HepG2 (cell line): ENCODE data around the gene NCOA1.

Experiments
- ELF1 ChIP-seq: sonication (generic); formaldehyde crosslinking; IDR thresholded peaks from 2 replicates; pipeline ENCODE4 v1.4.0; 2020; ENCODE audit warnings: missing genetic modification reagents
- FOSL1 ChIP-seq: sonication (generic); formaldehyde crosslinking; IDR thresholded peaks from 2 replicates; pipeline ENCODE4 v1.9.0; 2021; ENCODE audit warnings: missing genetic modification reagents, borderline replicate concordance
- HDAC2 ChIP-seq: sonication (generic); formaldehyde crosslinking; IDR thresholded peaks from 2 replicates; pipeline ENCODE4 v1.4.0; 2020; ENCODE audit warnings: missing genetic modification reagents
- KDM5B ChIP-seq: sonication (generic); formaldehyde crosslinking; IDR thresholded peaks from 2 replicates; pipeline ENCODE4 v1.4.0; 2020; ENCODE audit warnings: missing genetic modification reagents, mild to moderate bottlenecking, borderline replicate concordance
- TAF1 ChIP-seq: sonication (generic); formaldehyde crosslinking; IDR thresholded peaks from 2 replicates; pipeline ENCODE4 v1.4.0; 2020; ENCODE audit warnings: missing genetic modification reagents
- ZNF558 ChIP-seq: sonication (generic); formaldehyde crosslinking; IDR thresholded peaks from 2 replicates; pipeline ENCODE4 v1.9.0; 2022; ENCODE audit warnings: mild to moderate bottlenecking, missing genetic modification reagents, borderline replicate concordance
- ZNF776 ChIP-seq: sonication (generic); formaldehyde crosslinking; IDR thresholded peaks from 2 replicates; pipeline ENCODE4 v1.4.0; 2020; ENCODE audit warnings: mild to moderate bottlenecking, missing genetic modification reagents
- ZNF839 ChIP-seq: sonication (generic); formaldehyde crosslinking; IDR thresholded peaks from 2 replicates; pipeline ENCODE4 v1.4.0; 2020; ENCODE audit warnings: missing genetic modification reagents, mild to moderate bottlenecking, borderline replicate concordance
- TF ChIP-seq, protein P1 (sequence below): sonication (generic); formaldehyde crosslinking; IDR thresholded peaks from 2 replicates; pipeline ENCODE4 v1.4.0; 2020; ENCODE audit warnings: mild to moderate bottlenecking, missing genetic modification reagents, borderline replicate concordance
- TF ChIP-seq, protein P2 (sequence below): sonication (generic); formaldehyde crosslinking; IDR thresholded peaks from 2 replicates; pipeline ENCODE4 v1.5.0; 2020; ENCODE audit warnings: mild to moderate bottlenecking, missing genetic modification reagents, moderate library complexity
- TF ChIP-seq, protein P3 (sequence below): fragments of 450-650 bp; IDR thresholded peaks from 2 replicates; pipeline ENCODE4 v1.6.1; 2017; ENCODE audit warnings: mild to moderate bottlenecking
- TF ChIP-seq, protein P4 (sequence below): sonication (generic); formaldehyde crosslinking; conservative IDR thresholded peaks from 2 replicates; pipeline ENCODE4 v1.8.0; 2022; ENCODE audit warnings: missing genetic modification reagents

DNA sequence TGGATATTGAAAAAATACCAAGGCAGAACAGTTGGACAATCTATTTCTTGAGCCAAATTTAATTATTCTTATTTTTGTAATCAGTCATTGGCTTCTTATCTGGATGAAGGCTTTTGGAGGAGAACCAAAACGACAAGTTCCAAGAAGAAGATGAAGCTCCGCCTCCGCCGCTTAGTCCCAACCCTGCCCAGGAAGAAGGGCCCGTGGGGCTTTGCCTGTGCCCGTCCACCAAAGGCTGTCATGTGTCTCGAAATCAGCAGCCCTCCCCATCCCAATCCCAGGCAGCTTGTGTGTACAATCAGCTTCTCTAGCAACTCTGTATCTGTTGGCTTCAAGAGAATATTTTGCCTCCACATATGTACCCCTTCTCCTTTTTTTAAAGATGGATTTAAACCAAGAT is 277.5 kb downstream of the NCOA1 start:
- TF ChIP-seq, protein P1, sequence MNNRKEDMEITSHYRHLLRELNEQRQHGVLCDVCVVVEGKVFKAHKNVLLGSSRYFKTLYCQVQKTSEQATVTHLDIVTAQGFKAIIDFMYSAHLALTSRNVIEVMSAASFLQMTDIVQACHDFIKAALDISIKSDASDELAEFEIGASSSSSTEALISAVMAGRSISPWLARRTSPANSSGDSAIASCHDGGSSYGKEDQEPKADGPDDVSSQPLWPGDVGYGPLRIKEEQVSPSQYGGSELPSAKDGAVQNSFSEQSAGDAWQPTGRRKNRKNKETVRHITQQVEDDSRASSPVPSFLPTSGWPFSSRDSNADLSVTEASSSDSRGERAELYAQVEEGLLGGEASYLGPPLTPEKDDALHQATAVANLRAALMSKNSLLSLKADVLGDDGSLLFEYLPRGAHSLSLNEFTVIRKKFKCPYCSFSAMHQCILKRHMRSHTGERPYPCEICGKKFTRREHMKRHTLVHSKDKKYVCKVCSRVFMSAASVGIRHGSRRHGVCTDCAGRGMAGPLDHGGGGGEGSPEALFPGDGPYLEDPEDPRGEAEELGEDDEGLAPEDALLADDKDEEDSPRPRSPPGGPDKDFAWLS (CRISPR knock-in tag) = no peak
- TF ChIP-seq ZNF776 (CRISPR knock-in tag) = no peak
- TF ChIP-seq, protein P2, sequence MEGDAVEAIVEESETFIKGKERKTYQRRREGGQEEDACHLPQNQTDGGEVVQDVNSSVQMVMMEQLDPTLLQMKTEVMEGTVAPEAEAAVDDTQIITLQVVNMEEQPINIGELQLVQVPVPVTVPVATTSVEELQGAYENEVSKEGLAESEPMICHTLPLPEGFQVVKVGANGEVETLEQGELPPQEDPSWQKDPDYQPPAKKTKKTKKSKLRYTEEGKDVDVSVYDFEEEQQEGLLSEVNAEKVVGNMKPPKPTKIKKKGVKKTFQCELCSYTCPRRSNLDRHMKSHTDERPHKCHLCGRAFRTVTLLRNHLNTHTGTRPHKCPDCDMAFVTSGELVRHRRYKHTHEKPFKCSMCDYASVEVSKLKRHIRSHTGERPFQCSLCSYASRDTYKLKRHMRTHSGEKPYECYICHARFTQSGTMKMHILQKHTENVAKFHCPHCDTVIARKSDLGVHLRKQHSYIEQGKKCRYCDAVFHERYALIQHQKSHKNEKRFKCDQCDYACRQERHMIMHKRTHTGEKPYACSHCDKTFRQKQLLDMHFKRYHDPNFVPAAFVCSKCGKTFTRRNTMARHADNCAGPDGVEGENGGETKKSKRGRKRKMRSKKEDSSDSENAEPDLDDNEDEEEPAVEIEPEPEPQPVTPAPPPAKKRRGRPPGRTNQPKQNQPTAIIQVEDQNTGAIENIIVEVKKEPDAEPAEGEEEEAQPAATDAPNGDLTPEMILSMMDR (CRISPR knock-in tag) = no peak
- no peak for TF ChIP-seq HDAC2 (CRISPR knock-in tag)
- TF ChIP-seq, protein P3, sequence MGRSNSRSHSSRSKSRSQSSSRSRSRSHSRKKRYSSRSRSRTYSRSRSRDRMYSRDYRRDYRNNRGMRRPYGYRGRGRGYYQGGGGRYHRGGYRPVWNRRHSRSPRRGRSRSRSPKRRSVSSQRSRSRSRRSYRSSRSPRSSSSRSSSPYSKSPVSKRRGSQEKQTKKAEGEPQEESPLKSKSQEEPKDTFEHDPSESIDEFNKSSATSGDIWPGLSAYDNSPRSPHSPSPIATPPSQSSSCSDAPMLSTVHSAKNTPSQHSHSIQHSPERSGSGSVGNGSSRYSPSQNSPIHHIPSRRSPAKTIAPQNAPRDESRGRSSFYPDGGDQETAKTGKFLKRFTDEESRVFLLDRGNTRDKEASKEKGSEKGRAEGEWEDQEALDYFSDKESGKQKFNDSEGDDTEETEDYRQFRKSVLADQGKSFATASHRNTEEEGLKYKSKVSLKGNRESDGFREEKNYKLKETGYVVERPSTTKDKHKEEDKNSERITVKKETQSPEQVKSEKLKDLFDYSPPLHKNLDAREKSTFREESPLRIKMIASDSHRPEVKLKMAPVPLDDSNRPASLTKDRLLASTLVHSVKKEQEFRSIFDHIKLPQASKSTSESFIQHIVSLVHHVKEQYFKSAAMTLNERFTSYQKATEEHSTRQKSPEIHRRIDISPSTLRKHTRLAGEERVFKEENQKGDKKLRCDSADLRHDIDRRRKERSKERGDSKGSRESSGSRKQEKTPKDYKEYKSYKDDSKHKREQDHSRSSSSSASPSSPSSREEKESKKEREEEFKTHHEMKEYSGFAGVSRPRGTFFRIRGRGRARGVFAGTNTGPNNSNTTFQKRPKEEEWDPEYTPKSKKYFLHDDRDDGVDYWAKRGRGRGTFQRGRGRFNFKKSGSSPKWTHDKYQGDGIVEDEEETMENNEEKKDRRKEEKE = no peak
- no peak for TF ChIP-seq TAF1
- no peak for TF ChIP-seq ZNF839 (CRISPR knock-in tag)
- TF ChIP-seq, protein P4, sequence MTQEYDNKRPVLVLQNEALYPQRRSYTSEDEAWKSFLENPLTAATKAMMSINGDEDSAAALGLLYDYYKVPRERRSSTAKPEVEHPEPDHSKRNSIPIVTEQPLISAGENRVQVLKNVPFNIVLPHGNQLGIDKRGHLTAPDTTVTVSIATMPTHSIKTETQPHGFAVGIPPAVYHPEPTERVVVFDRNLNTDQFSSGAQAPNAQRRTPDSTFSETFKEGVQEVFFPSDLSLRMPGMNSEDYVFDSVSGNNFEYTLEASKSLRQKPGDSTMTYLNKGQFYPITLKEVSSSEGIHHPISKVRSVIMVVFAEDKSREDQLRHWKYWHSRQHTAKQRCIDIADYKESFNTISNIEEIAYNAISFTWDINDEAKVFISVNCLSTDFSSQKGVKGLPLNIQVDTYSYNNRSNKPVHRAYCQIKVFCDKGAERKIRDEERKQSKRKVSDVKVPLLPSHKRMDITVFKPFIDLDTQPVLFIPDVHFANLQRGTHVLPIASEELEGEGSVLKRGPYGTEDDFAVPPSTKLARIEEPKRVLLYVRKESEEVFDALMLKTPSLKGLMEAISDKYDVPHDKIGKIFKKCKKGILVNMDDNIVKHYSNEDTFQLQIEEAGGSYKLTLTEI (CRISPR knock-in tag) = no peak
- no peak for TF ChIP-seq FOSL1
- TF ChIP-seq KDM5B (CRISPR knock-in tag) = no peak
- TF ChIP-seq ZNF558 (CRISPR knock-in tag) = no peak
- TF ChIP-seq ELF1 (CRISPR knock-in tag) = no peak
